Naive thymus-derived CD4-positive, alpha-beta T cell (primary cell): ENCODE data around the gene ROCK2. TPM values are rescaled to one million over a fixed set of nuclear protein-coding genes. Genes with fewer than 3 reads are reported as not detected.

Experiments
- ATAC-seq: fragments of 150-1000 bp; cut with Tn5 transposase; 2 replicates; pipeline ENCODE4 v1.10.0; 2021; ENCODE audit warnings: mild to moderate bottlenecking, moderate library complexity
- CTCF ChIA-PET: fragments of 350-600 bp; sonication (Branson Sonifier 250); formaldehyde crosslinking; loops from one replicate; lab custom pipeline; 2021; ENCODE audit warnings: antibody characterized with exemption; lab: Charles Lee
- POLR2A ChIA-PET: fragments of 350-600 bp; sonication (Branson Sonifier 250); formaldehyde crosslinking; loops from one replicate; lab custom pipeline; 2021; ENCODE audit warnings: antibody characterized with exemption, inconsistent platforms; lab: Charles Lee
- DNase-seq, 9 donors: peaks; one replicate each; pipeline versions ENCODE4 v3.0.0 to v3.0.0-alpha.2; 2020 to 2022; ENCODE audit warnings: mixed read lengths in 1 of 9
- H3K27ac ChIP-seq: one replicate; pipeline ENCODE4 v1.7.0; 2013; ENCODE audit warnings: mild to moderate bottlenecking, low read depth, low read length, moderate library complexity
- H3K27me3 ChIP-seq, 2 donors: one replicate each; pipeline ENCODE4 v1.7.0; 2013; ENCODE audit warnings: low read length in 2 of 2, mild to moderate bottlenecking in 2 of 2, moderate library complexity in 2 of 2; ENCODE audit not compliant: control insufficient read depth in 2 of 2, insufficient read depth in 2 of 2
- H3K36me3 ChIP-seq, 3 experiments: 1 replicate in 2 of 3; 2 replicates in 1 of 3; pipeline ENCODE4 v1.7.0; 2013; ENCODE audit warnings: low read length in 3 of 3, mild to moderate bottlenecking in 3 of 3, moderate library complexity in 1 of 3; ENCODE audit not compliant: insufficient read depth in 3 of 3, control insufficient read depth in 2 of 3
- H3K4me1 ChIP-seq, 2 donors: one replicate each; pipeline ENCODE4 v1.7.0; 2013; ENCODE audit warnings: low read length in 2 of 2, mild to moderate bottlenecking in 2 of 2, moderate library complexity in 1 of 2; ENCODE audit not compliant: control insufficient read depth in 2 of 2, insufficient read depth in 2 of 2
- H3K4me3 ChIP-seq: 2 replicates; pipeline ENCODE4 v1.7.0; 2013; ENCODE audit warnings: mild to moderate bottlenecking, low read length
- H3K9me3 ChIP-seq, 3 experiments: 1 replicate in 2 of 3; 2 replicates in 1 of 3; pipeline ENCODE4 v1.7.0; 2013; ENCODE audit warnings: low read length in 3 of 3; ENCODE audit not compliant: control insufficient read depth in 2 of 3
- H3K27ac Mint-ChIP-seq, 9 donors: one replicate each; pipeline ENCODE4 v1.8.0; 2020 to 2022; ENCODE audit warnings: mixed read lengths in 9 of 9, mild to moderate bottlenecking in 8 of 9, moderate library complexity in 5 of 9, inconsistent platforms in 2 of 9
- H3K27me3 Mint-ChIP-seq, 5 donors: one replicate each; pipeline ENCODE4 v1.8.0; 2021 to 2022; ENCODE audit warnings: mixed read lengths in 5 of 5, mild to moderate bottlenecking in 1 of 5
- H3K36me3 Mint-ChIP-seq, 5 donors: one replicate each; pipeline ENCODE4 v1.8.0; 2020 to 2022; ENCODE audit warnings: mixed read lengths in 5 of 5, mild to moderate bottlenecking in 3 of 5, inconsistent platforms in 1 of 5
- H3K4me1 Mint-ChIP-seq, 7 donors: one replicate each; pipeline ENCODE4 v1.8.0; 2020 to 2022; ENCODE audit warnings: mixed read lengths in 7 of 7, mild to moderate bottlenecking in 3 of 7, inconsistent platforms in 1 of 7
- H3K4me3 Mint-ChIP-seq, 10 donors: one replicate each; pipeline ENCODE4 v1.8.0; 2020 to 2022; ENCODE audit warnings: mild to moderate bottlenecking in 10 of 10, mixed read lengths in 10 of 10, moderate library complexity in 6 of 10, inconsistent platforms in 2 of 10
- H3K9me3 Mint-ChIP-seq, 11 donors: one replicate each; pipeline ENCODE4 v1.8.0; 2020 to 2022; ENCODE audit warnings: mixed read lengths in 11 of 11, mild to moderate bottlenecking in 4 of 11, inconsistent platforms in 1 of 11, moderate library complexity in 1 of 11
- intact Hi-C, 2 donors: fragments of 100-400 bp; cut with micrococcal nuclease; formaldehyde crosslinking; loops; one replicate each; pipeline ENCODE4 v1.15.1; 2023
- polyA plus RNA-seq, 2 donors: library from polyadenylated mRNA; unstranded; fragments of 300-500 nt; fragmentation: Illumina TruSeq; gene quantifications; one replicate each; pipeline ENCODE4 v1.2.3, GENCODE V29; 2021
- total RNA-seq, 6 experiments: library from RNA in 5 of 6; stranded (reverse) in 5 of 6; gene quantifications; 1 replicate in 5 of 6; 2 replicates in 1 of 6; pipeline ENCODE4 v1.2.3 and lab custom pipeline; 2021 to 2026

Gene ROCK2
- total and polyA plus RNA-seq, 7 experiments from 2014 or later = 12.0 to 23.9 (median 18.7) TPM

- no peak overlapping the region for H3K27ac ChIP-seq
- peaks cover 9 to 53% (median 13%) of the 10 kb centered on the region in 7 donors for H3K4me1 Mint-ChIP-seq
- no peaks in the 10 kb centered on the region for H3K36me3 ChIP-seq
- H3K4me3 Mint-ChIP-seq = no peak overlapping the region
- no peak overlapping the region for H3K27ac Mint-ChIP-seq
- H3K27me3 ChIP-seq = no peaks in the 10 kb centered on the region
- intact Hi-C loops = no loop called here
- H3K4me1 ChIP-seq = no peaks in the 10 kb centered on the region
- no peak for ATAC-seq
- peaks cover 0 to 7% (median 4%) of the 10 kb centered on the region in 11 donors for H3K9me3 Mint-ChIP-seq
- H3K36me3 Mint-ChIP-seq = peaks cover 8 to 73% (median 62%) of the 10 kb centered on the region in 5 donors
- no peak for DNase-seq
- H3K4me3 ChIP-seq = no peak overlapping the region
- ChIA-PET POLR2A (no interaction called here), CTCF (interaction anchor here (0.7 kb wide), 1 partner anchor 240 kb away, joined by 4 read pairs; no protein-coding TSS in a partner anchor)
- H3K9me3 ChIP-seq = no peaks in the 10 kb centered on the region
- no peaks in the 10 kb centered on the region for H3K27me3 Mint-ChIP-seq
Observed at GRCh38 chr2:11278219-11278618, 66.2 kb downstream of the ROCK2 start.

GRCh38 chr2:11275910-11276309 is 68.5 kb downstream of the ROCK2 start:
- CTCF ChIA-PET = no interaction called here
- Mint-ChIP-seq H3K36me3 (peaks cover 5 to 66% (median 55%) of the 10 kb centered on the region in 5 donors), H3K4me3 (no peak overlapping the region), H3K27me3 (no peaks in the 10 kb centered on the region), H3K9me3 (peaks cover 0 to 5% (median 1%) of the 10 kb centered on the region in 11 donors), H3K4me1 (peaks cover 9 to 46% (median 18%) of the 10 kb centered on the region in 7 donors), H3K27ac (no peak overlapping the region)
- no peak for ATAC-seq
- intact Hi-C loops = no loop called here
- Histone ChIP-seq H3K4me3 (no peak overlapping the region), H3K36me3 (no peaks in the 10 kb centered on the region), H3K27me3 (no peaks in the 10 kb centered on the region), H3K4me1 (no peaks in the 10 kb centered on the region), H3K9me3 (no peaks in the 10 kb centered on the region), H3K27ac (no peak overlapping the region)
- POLR2A ChIA-PET = no interaction called here
- DNase-seq = no peak

- H3K9me3 Mint-ChIP-seq = peaks cover 0 to 16% (median 6%) of the 10 kb centered on the region in 11 donors
- H3K9me3 ChIP-seq = no peaks in the 10 kb centered on the region
- H3K4me3 Mint-ChIP-seq = no peak overlapping the region
- DNase-seq = no peak
- H3K4me1 Mint-ChIP-seq = peaks cover 0 to 27% (median 13%) of the 10 kb centered on the region in 7 donors
- no peak overlapping the region for H3K4me3 ChIP-seq
- no peaks in the 10 kb centered on the region for H3K27me3 ChIP-seq
- peaks cover 14 to 66% (median 56%) of the 10 kb centered on the region in 5 donors for H3K36me3 Mint-ChIP-seq
- H3K27me3 Mint-ChIP-seq = no peaks in the 10 kb centered on the region
- H3K27ac ChIP-seq = no peak overlapping the region
- CTCF ChIA-PET = no interaction called here
- H3K27ac Mint-ChIP-seq = no peak overlapping the region
- no peak for ATAC-seq
- POLR2A ChIA-PET = no interaction called here
- no peaks in the 10 kb centered on the region for H3K36me3 ChIP-seq
- intact Hi-C loops = no loop called here
- H3K4me1 ChIP-seq = no peaks in the 10 kb centered on the region
Observed at GRCh38 chr2:11270891-11271290, 73.5 kb downstream of the ROCK2 start.

- DNase-seq (no peak), ATAC-seq (no peak)
- Mint-ChIP-seq H3K4me3 (no peak overlapping the region), H3K27me3 (no peaks in the 10 kb centered on the region), H3K36me3 (peaks cover 14 to 60% (median 58%) of the 10 kb centered on the region in 5 donors), H3K27ac (no peak overlapping the region), H3K4me1 (peaks cover 0 to 12% (median 6%) of the 10 kb centered on the region in 7 donors), H3K9me3 (peaks cover 0 to 16% (median 6%) of the 10 kb centered on the region in 11 donors)
- intact Hi-C loops = no loop called here
- Histone ChIP-seq H3K9me3 (no peaks in the 10 kb centered on the region), H3K27me3 (no peaks in the 10 kb centered on the region), H3K27ac (no peak overlapping the region), H3K36me3 (no peaks in the 10 kb centered on the region), H3K4me3 (no peak overlapping the region), H3K4me1 (no peaks in the 10 kb centered on the region)
- ChIA-PET POLR2A (no interaction called here), CTCF (interaction anchor here (0.7 kb wide), 1 partner anchor 35 kb away, joined by 3 read pairs; no protein-coding TSS in a partner anchor)
Observed at GRCh38 chr2:11267931-11268330, 76.5 kb downstream of the ROCK2 start.

- Mint-ChIP-seq H3K4me3 (no peak overlapping the region), H3K4me1 (peaks cover 0 to 14% (median 5%) of the 10 kb centered on the region in 7 donors), H3K27ac (no peak overlapping the region), H3K36me3 (peaks cover 5 to 50% (median 48%) of the 10 kb centered on the region in 5 donors), H3K27me3 (no peaks in the 10 kb centered on the region), H3K9me3 (peaks cover 0 to 8% (median 5%) of the 10 kb centered on the region in 11 donors)
- H3K27ac ChIP-seq = no peak overlapping the region
- no peaks in the 10 kb centered on the region for H3K4me1 ChIP-seq
- no peaks in the 10 kb centered on the region for H3K9me3 ChIP-seq
- ATAC-seq (no peak), DNase-seq (no peak)
- H3K36me3 ChIP-seq = no peaks in the 10 kb centered on the region
- intact Hi-C loops = no loop called here
- no peaks in the 10 kb centered on the region for H3K27me3 ChIP-seq
- CTCF ChIA-PET = no interaction called here
- no peak overlapping the region for H3K4me3 ChIP-seq
- POLR2A ChIA-PET = no interaction called here
Observed at GRCh38 chr2:11264818-11265217, 79.6 kb downstream of the ROCK2 start.

GRCh38 chr2:11264007-11264406 is 80.4 kb downstream of the ROCK2 start:
- ChIA-PET CTCF (no interaction called here), POLR2A (no interaction called here)
- Mint-ChIP-seq H3K9me3 (peaks cover 0 to 8% (median 4%) of the 10 kb centered on the region in 11 donors), H3K27me3 (no peaks in the 10 kb centered on the region), H3K4me1 (peaks cover 0 to 13% (median 5%) of the 10 kb centered on the region in 7 donors), H3K27ac (peak overlapping the region in 1 of 9 donors; percentile 48), H3K4me3 (no peak overlapping the region), H3K36me3 (peaks cover 5 to 46% (median 43%) of the 10 kb centered on the region in 5 donors)
- Histone ChIP-seq H3K9me3 (no peaks in the 10 kb centered on the region), H3K27me3 (no peaks in the 10 kb centered on the region), H3K36me3 (no peaks in the 10 kb centered on the region), H3K27ac (no peak overlapping the region), H3K4me1 (no peaks in the 10 kb centered on the region), H3K4me3 (no peak overlapping the region)
- DNase-seq (no peak), ATAC-seq (no peak)
- intact Hi-C loops = no loop called here

- Mint-ChIP-seq H3K27me3 (no peaks in the 10 kb centered on the region), H3K9me3 (peaks cover 0 to 2% (median 0%) of the 10 kb centered on the region in 11 donors), H3K4me1 (peaks cover 0 to 11% (median 5%) of the 10 kb centered on the region in 7 donors), H3K36me3 (peaks cover 0 to 44% (median 38%) of the 10 kb centered on the region in 5 donors), H3K4me3 (no peak overlapping the region), H3K27ac (no peak overlapping the region)
- Histone ChIP-seq H3K4me3 (no peak overlapping the region), H3K36me3 (no peaks in the 10 kb centered on the region), H3K27me3 (no peaks in the 10 kb centered on the region), H3K9me3 (no peaks in the 10 kb centered on the region), H3K27ac (no peak overlapping the region), H3K4me1 (no peaks in the 10 kb centered on the region)
- intact Hi-C loops = no loop called here
- ChIA-PET POLR2A (interaction anchor here (0.6 kb wide), 1 partner anchor 11 kb away, joined by 3 read pairs; no protein-coding TSS in a partner anchor), CTCF (no interaction called here)
- no peak for ATAC-seq
- DNase-seq = no peak
Observed at GRCh38 chr2:11263177-11263576, 81.3 kb downstream of the ROCK2 start.
